ENCODE measurements around the gene PRAF2. TPM values are rescaled to one million over a fixed set of nuclear protein-coding genes. Genes with fewer than 3 reads are reported as not detected.
A peak's percentile ranks its signal among the peaks of the same experiment; 100 is the strongest.

PRAF2 gene
- total and polyA plus RNA-seq, 9 of the 15 experiments (the other 6 are each of a cell fraction or from before 2014, with no cell fraction given), result 0.24 to 5.7 (median 2.0) TPM

- BruUV-seq (replicated peaks), result no TSS peak
- Histone ChIP-seq H2AFZ (ENCODE audit: low read depth, low read length) (no peak overlapping the region), H3K4me1 (replicated peaks in 1 of 2; ENCODE audit: control insufficient read depth in 2 of 2, insufficient read depth in 2 of 2, low read length in 2 of 2) (peaks cover 0 to 39% of the 10 kb centered on the region in 2 experiments; a peak in 3 of 5 replicates), H3K9me1 (ENCODE audit: control insufficient read depth, insufficient read depth, low read length) (no peaks in the 10 kb centered on the region), H4K20me1 (replicated peaks; ENCODE audit: control insufficient read depth, insufficient read depth, low read length) (no peaks in the 10 kb centered on the region), H3K36me3 (ENCODE audit: control insufficient read depth, insufficient read depth, low read length) (peaks cover 27% of the 10 kb centered on the region; the same call in 2 of the 3 replicates), H3K9ac (ENCODE audit: insufficient read depth in 1 of 2, low read depth in 2 of 2, low read length in 2 of 2) (no peak overlapping the region), H3K27ac (ENCODE audit: extremely low read depth, low read depth, low read length) (no peak overlapping the region), H3K79me2 (ENCODE audit: control insufficient read depth, insufficient read depth, low read length) (no peaks in the 10 kb centered on the region), H3K9me3 (replicated peaks; ENCODE audit: control insufficient read depth, insufficient read depth, low read depth, low read length) (no peaks in the 10 kb centered on the region), H3K27me3 (ENCODE audit: control insufficient read depth in 2 of 2, insufficient read depth in 2 of 2, low read length in 2 of 2) (no peaks in the 10 kb centered on the region), H3K4me3 (no peak overlapping the region), H3K4me2 (ENCODE audit: insufficient read depth, low read length) (no peak overlapping the region)
- in situ Hi-C loops (cut with MboI), result no loop called here
- DNase-seq (ENCODE audit: extremely low read depth in 1 of 4, low spot score in 3 of 4), result no peak
- 91% methylated on average over 6 of the region's 10 CpGs for WGBS (ENCODE audit: insufficient coverage, low coverage, missing lambda C conversion rate)
- peak; percentile 29 for ATAC-seq
- ChIA-PET CTCF (ENCODE audit: low intra/inter-chr PET ratio) (no interaction called here), POLR2A (no interaction called here)
- intact Hi-C loops (cut with micrococcal nuclease), result no loop called here
- FAIRE-seq, result no peak
- TF ChIP-seq HDAC6 (IDR thresholded peaks at IDR 0.05; ENCODE audit: low read depth, low read length) (no peak), RBFOX2 (IDR thresholded peaks at IDR 0.05; ENCODE audit: low read depth, low read length) (peak; percentile 42; the same call in 1 of the 2 replicates), STAG1 (CRISPR knock-in tag; IDR thresholded peaks at IDR 0.05; ENCODE audit: borderline replicate concordance) (no peak)
- TF ChIP-seq, protein P1, sequence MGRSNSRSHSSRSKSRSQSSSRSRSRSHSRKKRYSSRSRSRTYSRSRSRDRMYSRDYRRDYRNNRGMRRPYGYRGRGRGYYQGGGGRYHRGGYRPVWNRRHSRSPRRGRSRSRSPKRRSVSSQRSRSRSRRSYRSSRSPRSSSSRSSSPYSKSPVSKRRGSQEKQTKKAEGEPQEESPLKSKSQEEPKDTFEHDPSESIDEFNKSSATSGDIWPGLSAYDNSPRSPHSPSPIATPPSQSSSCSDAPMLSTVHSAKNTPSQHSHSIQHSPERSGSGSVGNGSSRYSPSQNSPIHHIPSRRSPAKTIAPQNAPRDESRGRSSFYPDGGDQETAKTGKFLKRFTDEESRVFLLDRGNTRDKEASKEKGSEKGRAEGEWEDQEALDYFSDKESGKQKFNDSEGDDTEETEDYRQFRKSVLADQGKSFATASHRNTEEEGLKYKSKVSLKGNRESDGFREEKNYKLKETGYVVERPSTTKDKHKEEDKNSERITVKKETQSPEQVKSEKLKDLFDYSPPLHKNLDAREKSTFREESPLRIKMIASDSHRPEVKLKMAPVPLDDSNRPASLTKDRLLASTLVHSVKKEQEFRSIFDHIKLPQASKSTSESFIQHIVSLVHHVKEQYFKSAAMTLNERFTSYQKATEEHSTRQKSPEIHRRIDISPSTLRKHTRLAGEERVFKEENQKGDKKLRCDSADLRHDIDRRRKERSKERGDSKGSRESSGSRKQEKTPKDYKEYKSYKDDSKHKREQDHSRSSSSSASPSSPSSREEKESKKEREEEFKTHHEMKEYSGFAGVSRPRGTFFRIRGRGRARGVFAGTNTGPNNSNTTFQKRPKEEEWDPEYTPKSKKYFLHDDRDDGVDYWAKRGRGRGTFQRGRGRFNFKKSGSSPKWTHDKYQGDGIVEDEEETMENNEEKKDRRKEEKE (IDR thresholded peaks at IDR 0.05; ENCODE audit: borderline replicate concordance in 1 of 2, control insufficient read depth in 1 of 2, low read depth in 2 of 2, low read length in 1 of 2), result no peak
Measured at GRCh38 chrX:49072712-49073095, 1.1 kb downstream of the PRAF2 start.
